Stimulated activated CD4-positive, alpha-beta T cell treated with anti-CD3 and anti-CD28 coated beads, TNF-alpha, amount 100 ng/mL, for 48 hours (primary cell): ENCODE data around the gene CNGA3.
"Not testable (repeated sequence)": the region's sequence is repeated elsewhere in the genome, so short reads cannot be mapped to it uniquely, and the experiment has no call there.

Source experiments
- DNase-seq, 3 donors: peaks; one replicate each; pipeline ENCODE4 v3.0.0-alpha.2; 2020; ENCODE audit warnings: low read depth in 3 of 3

The CNGA3 gene

DNA sequence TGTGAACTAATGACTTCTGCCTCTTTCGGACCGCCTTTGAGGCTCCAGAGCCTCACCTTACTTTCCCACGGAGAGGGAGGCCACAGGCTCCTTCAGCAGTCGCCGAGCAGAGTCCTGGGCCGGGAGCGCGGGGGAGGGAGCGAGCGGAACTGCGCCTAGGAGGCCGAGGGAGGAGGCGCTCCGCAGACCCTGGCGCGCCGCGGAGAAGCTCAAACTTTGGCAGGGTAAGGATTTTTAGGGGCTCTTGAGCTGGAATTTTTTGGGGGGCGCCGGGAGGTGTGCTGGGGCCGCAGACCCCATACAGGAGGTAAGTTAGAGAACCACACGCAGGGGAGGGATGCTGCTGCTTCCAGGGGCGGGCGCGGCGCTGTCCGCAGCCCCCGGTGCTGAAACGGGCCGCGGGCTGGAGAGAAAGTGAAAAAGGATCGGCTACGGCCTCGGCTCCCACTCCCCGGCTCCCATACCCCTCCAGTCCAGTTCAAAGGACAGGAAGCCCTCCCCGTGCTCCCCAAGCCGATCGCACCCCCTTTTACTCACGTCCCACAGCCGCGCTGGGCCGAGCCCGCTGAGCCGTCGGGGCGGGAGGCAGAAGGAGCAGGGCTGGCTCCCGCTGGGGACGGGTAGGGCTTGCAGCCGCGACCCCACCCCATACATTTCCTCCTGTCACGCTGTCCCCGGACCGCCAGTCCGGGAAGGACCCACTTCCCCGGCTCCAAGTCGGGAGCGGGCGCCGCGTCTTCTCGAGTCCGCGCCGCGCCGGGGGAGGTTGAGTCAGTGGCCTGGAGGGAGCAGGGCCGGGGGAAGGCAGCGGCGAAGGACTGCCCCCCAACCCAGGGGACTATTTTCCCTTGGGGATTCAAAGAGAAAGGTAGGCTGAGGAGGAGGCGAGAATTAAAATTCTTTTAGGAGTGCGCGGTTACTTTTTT, at the start of gene CNGA3:
Gene CNGA3 (plus strand): TSS at position 146 of the 926 bp plus-strand sequence. CDS start 23,520 bp downstream, outside the sequence.
- DNase-seq = peak in 1 of 3 donors; percentile 2

DNA sequence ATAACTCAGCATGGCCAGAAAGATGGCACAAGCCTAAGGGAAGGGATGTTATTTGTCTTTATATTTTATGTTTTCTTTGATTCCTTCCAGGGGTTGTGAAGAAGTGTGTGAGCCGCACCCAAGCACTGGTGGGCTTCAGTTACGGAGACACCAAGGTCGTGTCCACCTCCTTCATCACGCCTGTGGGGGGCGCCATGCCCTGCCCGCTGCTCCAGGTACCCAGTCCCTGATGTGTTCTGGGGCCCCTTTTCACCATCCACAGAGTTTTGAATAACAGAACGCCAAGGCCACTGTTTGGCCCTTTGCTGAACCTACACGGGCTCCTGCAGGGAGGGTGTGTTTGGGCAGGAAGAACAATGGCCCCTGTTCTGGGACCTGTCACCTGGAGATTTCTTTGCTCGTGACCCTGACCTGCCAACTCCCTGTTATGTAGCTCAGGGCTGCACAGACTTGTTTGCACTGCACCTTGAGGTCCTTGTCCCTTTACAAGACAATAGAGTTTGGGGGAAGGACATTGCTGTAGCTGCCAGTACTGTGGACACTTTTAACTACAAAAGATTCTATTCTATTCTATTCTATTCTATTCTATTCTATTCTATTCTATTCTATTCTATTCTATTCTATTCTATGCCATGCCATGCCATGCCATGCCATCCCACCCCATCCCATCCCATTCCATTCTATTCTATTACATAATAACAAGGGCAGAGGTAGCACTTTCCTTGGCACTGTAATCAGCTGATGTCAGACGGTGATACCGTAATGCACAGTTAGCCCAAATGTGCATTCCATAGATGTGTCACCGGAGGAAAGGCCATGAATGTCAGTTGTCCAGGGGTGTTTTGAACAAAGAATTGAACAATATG, 48.2 kb upstream of the CNGA3 start:
- DNase-seq = no peak

DNA sequence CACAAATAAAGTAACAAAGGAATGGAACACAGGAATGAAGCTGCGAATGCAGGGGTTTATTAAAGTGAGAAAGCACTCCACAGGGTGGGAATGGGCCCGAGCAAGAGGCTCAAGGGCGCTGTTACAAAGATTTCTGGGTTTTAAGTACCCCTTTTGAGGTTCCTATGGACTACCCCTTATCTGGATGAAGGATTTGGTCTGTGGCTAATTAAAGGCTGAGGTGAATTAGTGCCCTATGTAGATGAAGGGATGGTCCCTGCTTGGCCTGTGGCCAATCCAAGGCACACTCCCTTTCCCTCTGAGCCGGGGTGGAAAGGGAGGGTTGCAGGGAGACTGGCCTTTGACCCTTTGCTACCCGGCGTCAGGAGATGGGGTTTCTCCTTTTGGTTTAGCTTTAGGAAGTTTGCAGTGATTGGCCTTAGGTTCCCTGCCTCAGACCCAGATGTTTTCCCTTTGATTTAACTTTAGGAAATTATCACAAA, 47.5 kb upstream of the CNGA3 start:
- DNase-seq = no peak

DNA sequence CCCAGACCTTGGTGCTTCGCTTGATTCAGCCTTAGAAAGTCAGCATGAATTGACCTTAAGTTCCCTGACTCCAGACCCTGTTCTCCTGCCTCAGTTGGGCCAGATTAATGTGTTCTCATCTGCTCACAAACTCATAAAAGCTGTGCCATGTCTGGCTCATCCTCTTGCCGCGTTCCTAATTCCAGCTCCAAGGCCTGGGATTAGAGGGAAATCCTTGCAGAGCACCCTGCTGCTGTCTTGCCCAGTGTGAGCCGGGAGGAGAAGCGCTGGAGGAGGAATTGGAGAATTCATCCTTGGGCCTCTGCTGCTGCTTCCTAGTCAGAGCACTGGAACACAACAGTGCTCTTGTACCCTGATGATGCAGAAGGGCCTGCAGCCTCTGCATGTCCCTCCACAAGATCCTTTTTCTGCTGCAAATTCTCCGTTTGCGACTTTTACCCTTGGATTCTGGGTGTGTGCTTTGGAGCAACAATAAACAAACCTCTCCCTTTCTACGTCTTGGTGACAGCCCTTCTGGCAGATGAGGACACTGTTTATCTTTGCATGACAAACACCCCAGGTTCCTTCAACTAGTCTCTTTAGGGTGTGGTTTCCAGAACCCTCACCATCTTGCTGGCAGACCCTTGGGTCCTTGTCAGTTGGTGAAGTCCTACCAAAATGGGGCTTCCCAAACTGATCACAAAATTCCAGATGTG, 46.9 kb upstream of the CNGA3 start:
- no peak for DNase-seq

DNA sequence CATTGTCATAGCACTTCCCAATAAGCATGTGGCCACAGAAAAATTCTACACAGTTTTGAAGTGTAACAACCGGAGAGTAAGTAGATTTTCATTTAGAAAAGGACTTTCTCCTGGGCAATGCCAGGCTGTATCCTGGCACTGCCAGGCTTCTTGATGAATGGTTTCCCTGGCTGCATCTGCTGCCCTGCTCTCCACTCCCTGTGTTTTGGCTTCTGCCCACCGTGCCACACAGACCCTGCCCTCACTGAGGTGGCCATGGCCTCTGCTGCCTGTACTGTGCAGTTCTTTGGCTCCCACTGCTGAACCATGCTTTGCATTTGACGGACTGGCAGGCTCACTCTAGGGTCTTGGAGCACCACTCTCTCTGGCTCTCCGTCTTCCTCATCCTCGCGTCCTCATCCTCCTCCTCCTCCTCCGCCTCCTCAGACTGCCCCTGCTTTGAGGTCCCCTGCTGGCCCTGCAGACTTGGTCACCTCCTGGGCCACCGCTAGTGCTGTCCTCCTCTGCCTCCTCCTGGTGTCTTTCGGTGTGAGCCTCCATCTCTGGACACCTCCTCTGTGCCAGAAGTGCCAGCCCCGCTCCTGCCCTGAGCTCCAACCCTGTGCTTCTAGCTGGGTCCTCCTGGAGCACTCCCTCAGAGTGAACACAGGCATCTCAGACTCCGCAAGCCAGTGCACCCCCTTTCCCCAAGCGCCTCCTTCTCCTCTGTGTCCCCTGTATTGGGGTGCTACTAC, 45.9 kb upstream of the CNGA3 start:
- no peak for DNase-seq

DNA sequence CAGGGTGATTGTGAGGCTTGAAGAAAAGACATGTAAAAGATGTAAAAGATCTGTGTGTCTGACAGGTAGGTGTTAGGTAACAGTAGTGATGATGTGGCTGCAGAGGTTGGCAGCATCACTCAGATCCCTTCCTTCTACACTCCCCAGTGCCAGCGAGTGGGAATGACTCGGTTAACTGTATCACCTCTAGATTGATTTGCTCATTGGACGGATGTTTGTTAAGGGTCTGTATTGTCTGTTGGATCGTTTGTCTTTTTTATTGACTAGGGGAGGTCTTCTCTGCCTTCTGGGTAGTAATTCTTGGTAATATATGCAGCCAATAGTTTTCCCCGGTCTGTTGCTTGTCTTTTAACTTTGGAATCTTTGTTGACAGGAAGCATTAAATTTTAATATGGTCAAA, 44.8 kb upstream of the CNGA3 start:
- DNase-seq = no peak

DNA sequence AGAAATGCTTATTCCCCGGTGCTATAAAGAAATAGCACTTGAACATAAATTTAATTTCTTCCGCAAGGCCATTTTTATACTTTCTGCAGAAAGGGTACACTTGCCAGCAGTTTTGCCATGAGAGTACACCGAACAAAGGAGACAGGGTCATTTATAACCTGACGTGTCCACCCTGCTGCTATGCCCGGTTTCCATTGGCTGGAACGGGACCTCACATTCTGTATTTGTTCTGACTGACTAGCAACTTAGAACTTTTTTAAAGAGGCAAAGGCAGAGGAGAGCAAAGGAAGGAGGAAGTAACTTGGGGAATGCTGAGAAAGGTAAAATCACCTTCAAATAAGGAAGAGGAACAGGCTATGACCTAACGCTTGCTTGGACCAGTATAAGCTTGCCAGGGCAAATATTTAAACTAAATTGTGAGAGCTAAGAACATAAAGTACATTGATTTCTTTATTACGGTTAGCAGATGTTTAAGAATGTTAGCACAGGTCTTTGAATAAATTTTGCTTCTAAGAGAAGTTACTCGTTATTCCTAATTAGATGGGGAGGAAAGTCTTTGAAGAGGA, 39.0 kb upstream of the CNGA3 start:
- not testable (repeated sequence) for DNase-seq

DNA sequence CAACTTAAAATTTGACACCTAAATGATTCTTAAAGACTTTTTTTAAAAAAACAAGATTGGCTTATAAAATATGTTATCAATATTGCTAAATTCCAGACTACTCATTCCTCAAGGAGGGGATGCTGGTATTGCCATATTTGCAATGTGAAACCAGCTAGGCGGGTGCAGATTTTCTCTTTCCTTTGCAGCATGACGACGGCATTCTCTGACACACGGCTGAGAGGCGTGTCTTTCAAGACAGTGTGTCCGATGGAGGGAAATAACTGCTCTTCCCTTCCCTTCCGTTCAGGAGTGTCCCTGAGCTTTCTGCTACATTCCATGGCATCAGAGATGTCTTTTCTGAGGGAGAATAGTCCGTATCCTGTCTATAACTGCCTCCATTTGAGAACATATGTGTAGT, 38.2 kb upstream of the CNGA3 start:
- no peak for DNase-seq

DNA sequence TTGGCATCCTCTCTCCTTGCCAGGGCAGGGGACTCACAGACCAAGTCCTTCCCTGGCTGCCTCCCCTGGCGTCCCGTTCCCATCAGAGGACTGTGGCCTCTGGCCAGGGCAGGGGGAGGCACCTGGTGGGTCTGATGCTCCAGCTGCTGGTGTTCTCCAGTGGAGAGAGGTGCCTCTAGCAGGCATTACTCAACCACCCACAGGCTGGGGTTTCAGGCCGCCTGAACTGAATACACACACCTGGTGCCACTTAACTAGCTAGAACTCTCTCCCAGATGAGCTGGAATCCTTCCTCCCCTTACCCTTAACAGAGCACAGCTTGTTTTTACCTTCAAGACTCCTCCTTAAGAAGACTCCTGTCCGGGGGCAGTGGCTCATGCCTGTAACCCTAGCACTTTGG, 37.7 kb upstream of the CNGA3 start:
- no peak for DNase-seq

DNA sequence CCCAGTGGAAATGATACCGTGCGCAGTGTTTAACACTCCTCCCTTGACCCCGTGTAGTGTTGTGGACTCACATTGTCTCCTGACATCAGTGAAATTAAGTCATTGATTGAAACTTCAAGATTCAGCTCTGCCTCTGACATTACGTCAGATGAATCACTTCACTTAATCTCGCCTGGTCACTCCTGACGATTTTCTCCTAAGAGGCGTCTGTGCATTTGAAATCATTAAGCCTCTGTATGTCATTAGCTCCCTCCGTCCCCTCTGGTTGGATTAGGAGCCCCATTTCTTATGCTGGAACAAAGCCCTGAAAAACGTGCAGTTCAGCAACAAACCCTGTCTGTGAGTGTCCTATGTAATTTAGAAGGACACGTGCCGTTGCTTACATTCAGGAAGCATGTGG, 36.7 kb upstream of the CNGA3 start:
- DNase-seq = no peak

DNA sequence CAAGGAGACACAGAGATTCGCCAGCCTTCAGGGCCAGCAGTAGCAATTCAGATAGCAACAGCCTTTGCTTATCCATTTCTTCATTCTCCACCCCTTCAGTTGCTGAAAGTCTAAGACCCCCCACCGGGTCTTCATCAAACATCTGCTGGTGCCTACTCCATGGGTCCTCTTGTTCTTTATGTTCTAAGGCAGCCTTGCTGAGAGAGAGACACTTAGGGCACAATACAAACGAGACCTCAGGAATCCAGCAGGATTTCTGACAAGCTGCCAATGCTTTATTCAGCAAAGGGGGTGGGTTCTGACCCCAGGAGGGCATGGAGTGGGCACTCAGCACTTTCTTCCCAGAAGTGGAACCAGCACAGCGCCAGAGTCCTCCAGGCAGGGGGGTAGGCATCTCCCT, 36.2 kb upstream of the CNGA3 start:
- DNase-seq = no peak

DNA sequence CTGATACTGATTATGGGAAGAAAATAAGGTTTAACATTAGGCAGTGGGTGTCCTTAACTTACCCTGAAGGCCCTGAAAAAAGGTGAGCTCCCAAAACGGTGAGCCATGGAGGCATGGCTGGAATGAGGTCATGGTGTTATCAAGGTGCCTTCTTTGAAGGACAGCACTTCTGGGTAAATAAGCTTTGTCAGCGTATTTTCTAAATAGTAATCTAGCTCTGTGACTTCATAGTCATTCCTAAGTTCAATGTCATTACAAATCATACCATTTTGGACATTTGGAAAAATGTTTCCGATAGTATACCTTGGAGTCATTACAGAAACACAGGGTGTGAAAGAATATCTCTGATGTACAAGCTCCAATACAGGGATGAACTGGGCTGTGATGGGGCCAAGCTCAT, 35.2 kb upstream of the CNGA3 start:
- DNase-seq = no peak

DNA sequence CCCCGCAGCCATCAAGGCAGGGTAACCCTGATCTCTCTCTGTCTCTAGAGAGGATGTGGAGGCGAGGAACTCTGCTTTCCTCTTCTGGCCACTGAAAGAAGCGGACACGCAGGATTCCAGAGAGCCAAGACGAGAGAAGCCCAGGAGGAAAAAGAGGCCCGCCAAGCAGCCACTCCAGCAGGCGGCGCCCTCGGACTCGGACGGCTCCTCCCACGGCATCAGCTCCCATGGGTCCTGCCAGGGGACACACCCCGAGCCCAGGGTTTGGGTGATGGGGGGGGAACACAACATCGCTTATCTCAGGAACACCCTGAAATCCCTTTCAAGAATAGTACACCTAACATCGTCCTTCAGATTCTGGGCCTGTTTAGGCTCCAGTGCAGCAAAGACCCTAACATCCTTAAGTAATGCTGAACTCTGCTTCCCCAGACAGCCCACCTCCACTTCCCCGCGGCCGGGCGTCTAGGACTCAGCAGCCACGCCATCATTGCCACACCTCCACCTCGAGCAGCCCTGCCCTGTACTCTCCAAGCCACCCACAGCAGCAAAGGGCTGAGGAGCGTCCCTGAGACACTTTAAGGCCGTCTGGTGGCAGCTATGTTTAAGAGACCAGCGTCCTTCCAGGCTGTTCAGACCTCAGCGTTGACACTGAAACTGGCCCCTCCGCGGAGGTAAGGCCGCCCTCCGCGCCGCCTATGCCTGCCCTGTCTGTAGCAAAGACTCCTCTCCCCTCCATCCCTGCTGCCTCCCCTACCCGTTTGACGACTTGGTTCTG, 34.3 kb upstream of the CNGA3 start:
- DNase-seq = no peak

DNA sequence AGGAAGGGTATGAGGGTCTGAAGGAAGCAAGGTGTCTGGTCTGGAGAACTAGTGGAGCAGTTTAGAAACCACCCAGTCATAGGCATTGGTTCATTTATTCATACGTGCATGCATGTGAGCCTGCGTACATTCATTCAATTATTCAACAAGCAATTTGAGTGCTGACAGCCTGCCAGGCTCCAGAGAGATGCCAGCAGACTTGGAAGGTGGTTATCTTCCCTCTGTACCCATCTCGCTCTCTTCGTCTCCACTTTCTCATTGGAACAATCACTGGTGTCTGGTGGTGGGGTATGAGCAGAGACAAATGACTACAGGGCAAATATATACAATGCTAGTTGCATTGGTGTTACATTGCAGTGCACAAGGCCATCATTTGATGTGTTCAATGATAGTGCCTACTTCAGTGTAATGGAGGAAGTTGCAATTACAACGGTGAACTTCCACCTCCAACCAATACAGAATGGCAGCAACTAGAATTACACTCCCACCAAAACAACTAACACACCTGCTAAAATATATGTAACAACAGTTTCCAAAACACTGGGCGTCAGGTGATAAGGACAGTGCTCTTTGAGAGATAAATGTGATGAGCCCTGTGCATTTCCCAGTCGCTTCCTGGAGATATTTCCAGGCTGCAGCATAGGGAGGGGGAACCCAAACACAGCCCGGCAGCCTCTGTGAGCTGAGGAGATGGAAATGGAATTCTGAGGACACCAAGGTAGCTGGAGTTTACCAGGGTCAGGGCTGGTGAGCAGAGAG, 32.6 kb upstream of the CNGA3 start:
- no peak for DNase-seq

DNA sequence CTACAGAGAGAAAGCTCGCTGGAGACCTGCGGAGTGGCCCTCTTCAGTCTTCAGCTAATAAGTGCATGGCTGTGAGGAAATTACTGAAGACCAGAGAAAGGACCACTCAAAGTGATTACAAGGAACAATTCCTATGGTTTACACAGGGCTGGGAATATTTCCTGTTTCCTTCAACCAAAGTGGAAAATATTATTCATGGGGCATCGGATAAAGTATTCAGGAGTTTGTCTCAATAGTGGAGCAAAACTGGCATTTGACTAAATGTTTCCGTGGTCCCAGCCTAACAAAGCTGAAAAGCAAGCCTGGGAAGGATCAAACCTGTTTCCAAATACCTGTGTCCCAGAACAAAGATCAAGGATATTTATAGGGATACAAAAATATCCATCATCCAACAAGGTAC, 32.0 kb upstream of the CNGA3 start:
- DNase-seq = no peak

DNA sequence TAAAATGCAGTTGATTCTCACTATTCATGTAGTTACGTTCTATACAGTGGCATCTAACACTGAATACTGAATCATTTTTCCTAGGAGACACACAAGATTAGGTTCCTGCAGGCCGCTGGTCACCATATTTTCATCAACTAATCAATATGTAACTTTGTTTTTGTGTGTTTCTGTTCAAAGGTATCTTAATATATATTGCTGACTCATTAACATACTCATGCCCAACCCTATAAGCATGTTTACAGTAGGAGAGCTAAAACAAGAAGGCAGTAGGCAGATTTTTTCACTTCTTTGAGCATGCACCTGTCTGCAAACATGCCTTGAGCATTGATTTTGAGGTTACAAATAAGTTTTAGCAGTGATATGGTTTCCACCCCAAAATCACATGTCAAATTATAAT, 30.3 kb upstream of the CNGA3 start:
- DNase-seq = no peak

DNA sequence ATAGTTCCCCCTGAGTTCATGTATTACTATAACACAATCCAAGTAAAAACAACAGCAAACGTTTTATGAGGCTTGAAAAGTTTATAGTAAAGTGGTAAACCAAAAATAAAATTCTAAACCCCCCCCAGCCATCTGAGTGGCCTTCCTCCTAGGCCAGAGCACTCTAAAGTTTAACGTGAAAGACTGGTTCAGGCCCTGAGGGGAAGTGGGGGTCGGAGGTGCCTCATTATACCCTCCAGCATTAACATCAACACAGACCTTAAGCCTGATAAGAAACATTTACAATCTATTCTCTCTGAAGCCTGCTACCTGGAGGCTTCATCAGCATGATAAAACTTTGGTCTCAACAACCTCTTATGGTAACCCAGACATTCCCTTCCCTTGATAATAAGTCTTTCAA, 29.0 kb upstream of the CNGA3 start:
- DNase-seq = no peak

DNA sequence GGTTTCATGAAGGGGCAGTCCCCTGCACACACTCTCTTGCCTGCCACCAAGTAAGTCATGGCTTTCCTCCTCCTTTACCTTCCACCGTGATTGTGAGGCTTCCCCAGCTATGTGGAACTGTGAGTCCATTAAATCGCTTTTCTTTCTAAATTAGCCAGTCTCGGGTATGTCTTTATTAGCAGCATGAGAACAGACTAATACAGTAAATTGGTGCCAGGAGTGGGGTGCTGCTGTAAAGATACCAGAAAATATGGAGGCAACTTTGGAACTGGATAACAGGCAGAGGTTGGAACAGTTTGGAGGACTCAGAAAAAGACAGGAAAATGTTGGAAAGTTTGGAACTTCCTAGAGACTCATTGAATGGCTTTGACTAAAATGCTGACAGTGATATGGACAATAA, 26.1 kb upstream of the CNGA3 start:
- DNase-seq = not testable (repeated sequence)

DNA sequence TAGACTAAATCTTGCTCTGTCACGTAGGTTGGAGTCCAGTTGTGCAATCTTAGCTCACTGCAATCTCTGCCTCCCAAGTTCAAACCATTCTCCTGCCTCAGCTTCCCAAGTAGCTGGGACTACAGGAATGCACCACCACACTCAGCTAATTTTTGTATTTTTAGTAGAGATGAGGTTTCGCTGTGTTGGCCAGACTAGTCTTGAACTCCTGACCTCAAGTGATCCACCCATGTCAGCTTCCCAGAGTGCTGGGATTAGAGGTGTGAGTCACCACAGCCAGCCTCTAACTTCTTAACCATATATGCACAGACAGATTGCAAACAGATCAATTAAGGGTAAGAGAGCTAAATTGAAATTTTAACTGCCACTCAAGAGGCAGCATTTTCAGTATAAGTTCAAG, 22.1 kb upstream of the CNGA3 start:
- DNase-seq = no peak
